HG03108 (cell line): ENCODE results near the gene ZFYVE27.

Source experiments
- ATAC-seq: cut with Tn5 transposase; IDR thresholded peaks from one replicate; pipeline ENCODE4 v1.9.1; 2021; ENCODE audit warnings: moderate library complexity; ENCODE audit not compliant: unreplicated experiment

ZFYVE27 gene

DNA sequence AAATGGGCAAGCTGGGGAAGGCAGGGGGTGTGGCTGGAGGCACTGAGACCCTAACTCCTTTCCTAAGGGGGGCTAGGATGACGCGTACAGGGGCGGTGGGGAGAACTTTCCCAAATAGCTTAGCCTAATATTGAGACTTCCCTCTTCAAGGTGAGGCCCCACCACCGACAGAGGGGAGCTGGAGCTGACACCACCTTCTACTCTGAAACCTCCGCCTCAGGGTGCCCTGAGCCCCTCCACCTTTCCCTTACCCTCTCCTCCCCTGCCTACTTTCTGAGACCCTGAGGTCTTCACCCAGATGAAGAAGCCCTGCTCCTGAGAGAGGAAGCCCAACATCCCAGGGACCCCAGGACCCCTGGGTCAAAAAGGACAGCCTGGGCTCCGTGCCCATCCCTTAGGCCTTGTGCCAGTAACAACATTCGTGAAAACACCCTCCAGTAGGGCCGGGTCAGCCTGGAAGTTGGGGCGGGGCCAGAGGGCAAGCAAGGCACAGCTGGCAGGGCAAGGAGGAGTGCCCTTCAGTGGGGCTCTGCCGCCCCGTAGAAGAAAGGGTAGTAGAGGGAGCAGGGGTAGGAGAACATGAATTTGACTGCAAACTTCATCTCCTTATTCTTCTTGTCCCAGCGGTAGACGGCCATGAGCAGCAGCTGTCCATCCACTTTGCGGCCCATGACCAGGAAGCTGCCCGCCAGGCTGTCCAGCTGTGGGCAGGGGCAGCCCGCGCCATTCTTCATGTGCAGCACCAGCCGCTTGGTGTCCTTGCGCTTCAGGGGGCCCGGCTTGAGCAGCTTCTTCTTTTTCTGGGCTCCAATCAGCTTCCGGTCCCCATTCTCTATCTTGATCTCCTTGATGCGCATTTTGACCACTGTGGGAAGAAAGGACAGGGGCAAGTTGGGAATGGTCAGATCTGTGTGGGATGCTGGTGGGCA is 30.3 kb downstream of the ZFYVE27 start:
- no peak for ATAC-seq

DNA sequence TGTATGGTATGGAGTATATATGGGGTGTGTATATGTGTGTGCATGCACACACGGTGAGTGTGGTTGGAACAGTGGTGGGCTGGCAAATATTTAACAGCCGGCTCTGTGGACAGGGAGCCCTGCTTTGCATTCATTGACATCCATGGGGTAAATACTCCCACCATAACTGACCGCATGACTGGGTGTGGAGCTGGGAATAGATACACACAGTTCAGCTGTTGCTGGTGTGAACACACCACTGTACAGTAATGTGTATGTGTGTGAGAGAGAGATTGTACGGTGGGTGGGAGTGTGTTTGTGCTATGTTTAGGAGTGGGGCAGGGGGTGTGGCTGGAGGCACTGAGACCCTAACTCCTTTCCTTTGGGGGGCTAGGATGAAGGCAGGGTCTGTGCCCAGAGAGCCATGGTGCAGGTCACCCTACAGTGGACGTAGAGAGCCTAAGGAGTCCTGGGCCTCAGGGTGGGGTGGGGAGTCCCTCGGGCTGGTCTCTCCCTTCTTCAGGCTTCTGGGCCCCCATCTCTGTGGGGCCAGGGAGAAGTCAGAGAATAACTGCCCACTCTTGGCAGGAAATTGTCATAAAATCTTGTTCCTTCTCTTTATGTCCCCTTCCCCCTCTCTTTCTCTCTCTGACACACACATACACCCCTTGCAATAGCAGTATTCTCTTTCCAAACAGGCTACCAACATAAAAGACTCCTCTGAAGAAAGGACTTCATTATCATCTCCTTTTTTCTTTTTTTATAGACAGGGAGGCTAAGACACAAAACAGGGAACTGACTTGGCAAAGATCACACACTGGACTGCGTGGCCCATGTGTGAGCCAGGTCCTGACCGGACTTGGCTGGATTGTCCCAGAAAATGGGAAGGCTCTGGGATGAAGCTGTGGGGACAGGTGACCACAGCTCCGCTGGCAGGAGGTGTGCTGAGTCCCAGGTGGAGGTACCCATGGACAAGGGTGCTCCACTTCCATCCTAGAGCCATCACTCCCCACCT is 31.7 kb downstream of the ZFYVE27 start:
- ATAC-seq, result no peak

GRCh38 chr10:97770255-97770654 is 33.3 kb downstream of the ZFYVE27 start:
- no peak for ATAC-seq

DNA sequence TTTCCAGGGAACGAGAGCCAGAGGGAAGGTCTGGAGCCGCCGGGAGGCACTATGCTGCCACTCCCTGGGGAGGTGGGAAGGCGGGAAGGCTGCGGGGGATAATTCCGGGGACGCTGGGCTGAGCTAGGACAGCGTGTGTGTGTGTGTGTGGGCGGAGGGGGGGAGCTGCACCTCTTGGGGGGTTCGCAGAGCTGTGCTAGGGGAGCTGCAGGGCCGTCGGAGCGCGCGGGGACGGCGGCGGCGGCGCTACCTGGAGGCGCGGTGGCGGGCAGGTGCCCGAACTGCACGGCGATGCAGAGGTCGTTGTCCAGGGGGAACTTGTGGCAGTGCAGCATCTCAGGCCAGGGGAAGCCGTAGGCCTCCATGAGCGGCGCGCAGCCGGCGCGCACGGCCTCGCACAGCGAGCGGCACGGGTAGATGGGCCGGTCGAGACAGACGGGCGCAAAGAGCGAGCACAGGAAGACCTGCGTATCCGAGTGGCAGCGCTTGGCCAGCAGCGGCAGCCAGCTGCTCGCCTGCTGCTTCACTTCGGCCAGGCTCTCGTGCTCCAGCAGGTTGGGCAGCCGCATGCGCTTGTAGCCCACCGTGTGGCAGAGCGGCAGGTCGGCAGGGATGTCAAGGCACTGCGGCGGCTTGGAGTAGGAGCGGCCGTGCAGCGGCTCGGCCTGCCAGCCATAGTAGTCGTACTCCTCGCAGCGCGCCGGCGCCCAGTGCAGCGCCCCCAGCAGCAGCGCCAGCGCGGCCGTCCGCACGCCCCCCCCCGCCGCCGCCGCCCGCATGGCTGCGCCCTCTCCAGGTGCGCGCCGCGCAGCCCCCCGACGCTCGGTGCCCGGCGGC is 34.3 kb downstream of the ZFYVE27 start:
- ATAC-seq, result no peak

DNA sequence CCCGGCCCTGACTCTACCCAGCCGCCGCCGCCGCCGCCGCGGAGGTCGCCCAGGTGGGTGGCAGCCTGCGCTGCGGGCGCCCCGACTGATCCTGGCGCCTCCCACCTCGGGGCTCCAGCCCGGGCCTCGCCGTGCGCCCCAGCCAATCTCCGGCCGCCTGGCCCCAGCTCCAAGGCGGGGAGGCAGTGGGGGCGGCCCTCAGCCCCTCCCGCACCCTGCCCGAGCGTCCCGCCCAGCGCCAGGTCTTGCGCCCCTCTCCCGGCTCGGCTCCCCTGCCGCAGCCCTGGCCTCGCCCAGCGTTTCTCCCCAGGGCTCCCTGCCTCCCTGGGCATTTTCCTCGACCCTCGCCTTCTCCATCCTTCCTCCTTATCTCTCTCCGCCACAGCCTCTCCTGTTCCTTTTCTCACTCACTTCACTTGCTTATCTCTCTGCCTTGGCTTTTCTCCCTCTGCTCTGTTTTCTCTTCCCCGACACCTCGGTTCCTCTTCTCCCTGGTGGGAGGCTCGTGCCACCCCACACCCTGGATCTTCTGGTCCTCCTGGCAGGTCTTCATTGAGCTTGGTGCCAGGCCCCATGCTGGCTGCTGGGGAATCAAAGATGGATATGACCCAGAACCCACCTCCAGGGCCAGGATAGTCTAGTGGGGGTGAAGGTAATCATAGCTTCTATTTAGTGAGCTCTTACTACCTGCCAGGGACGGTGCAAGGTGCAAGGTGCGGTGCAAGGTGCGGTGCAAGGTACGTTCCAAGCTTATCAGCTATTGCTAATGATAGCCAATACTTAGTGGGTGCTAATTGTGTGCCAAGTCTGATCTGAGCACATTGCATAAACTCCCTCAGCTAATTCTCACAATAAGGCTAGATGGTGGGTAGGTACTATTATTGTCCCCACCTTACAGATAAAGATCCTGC is 35.2 kb downstream of the ZFYVE27 start, which contains the start of gene SFRP5:
SFRP5 (minus strand) TSS at position 87 of the 911 bp plus-strand sequence. CDS start 166 bp downstream, outside the sequence.
- no peak for ATAC-seq

GRCh38 chr10:97773096-97773495 is 36.2 kb downstream of the ZFYVE27 start:
- no peak for ATAC-seq

DNA sequence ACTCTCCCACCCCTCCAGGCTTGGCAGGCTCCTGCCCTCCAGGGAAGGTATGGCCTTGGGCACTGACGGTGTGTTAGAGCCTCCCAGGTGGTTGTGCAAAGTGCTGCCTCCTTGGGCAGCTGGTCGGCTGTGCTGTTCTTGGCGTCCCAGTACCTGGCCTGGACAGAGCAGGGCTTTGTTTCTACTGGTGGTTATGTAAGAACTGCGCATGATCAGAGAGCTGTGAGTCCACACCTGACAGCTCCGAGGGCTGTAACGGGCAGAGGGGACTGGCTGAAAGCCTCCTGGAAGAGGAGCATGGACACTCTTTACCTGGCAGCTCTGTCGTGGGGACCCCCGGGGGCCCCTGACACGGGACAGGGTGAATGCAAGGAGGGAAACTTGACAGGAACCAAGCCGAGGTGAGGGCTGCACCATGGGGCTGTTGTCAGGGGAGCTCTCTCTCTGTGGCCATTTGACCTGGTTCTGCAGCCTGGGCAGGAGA is 37.9 kb downstream of the ZFYVE27 start:
- ATAC-seq, result no peak

- ATAC-seq, result no peak
Observed at GRCh38 chr10:97777143-97777542, 40.2 kb downstream of the ZFYVE27 start.

DNA sequence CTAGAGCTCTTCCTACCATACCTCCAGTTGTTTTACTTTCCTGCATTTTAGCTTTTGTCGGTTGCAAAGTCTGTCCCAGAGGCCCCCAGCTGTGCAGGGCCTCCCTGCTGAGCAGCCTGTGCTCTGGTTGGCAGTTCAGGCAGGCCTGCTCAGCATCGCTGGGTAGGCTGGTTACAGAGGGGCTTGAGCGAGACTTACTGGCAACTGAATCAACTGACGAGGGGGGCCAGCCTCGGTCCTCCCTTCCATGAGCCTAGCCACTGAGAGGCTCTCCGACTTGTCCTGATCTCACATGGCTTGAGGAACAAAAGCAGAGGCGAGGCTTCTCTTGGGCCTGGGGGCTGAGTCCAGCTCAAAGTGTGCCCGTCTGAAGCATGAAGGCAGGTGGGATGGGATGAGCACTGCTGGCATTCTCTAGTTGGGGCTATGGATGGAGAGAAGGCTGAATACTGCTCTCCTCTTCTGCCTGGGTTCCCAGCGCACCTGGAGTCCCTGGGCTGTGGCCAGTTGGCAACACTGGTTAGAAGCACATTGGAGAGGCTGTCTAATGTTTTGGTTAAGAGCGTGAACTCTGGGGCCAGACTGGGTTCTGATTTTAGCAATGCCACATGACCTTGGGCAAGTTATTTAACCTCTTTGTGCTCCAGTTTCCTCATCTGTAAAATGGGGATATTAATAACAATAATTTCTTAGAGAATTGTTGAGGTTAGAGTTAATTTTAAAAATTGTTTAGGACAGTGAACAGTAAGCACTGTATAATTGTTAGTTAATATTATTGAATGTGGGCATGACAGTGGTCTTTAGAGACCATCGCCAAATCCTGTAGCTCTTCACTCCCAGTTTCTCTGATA is 41.7 kb downstream of the ZFYVE27 start:
- no peak for ATAC-seq

DNA sequence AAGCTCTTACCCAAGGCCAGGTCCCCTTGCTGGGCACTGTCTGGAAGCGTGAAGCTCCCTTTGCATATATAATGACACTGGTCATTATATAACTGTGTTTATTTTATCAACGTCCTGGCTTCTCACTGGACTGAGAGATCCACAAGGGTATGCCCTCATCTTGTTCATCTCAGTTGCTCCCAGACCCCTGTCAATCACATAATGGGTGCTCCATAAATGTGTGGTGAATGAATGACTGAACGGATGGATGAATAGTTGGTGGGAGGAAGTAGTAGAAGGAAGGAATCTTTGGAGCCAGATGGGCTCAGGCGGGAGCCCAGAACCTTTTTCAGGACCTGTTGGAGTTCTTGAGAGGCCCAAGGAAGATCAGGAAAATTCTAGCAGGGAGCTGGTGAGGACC is 42.6 kb downstream of the ZFYVE27 start:
- no peak for ATAC-seq

DNA sequence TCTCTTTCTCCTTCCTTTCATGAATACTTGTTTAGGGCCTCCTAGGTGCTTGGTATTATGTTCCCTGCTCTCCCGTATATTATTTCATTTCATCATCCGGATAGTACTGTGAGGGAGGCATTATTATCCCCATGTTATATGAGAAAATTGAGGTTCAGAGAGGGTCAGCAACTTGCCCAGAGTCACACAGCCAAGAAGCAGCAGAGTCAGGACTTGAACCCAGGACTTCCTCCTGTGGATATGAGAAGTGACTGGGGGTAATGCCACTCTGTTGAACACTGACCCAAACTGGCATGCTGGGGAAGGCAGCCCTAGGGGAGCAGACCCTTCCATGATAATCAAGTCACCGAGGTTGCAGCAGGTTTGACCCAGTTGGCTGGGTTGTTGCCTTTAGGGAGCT is 43.0 kb downstream of the ZFYVE27 start:
- ATAC-seq, result no peak

- no peak for ATAC-seq
Observed at GRCh38 chr10:97780841-97781617, 44.1 kb downstream of the ZFYVE27 start.

DNA sequence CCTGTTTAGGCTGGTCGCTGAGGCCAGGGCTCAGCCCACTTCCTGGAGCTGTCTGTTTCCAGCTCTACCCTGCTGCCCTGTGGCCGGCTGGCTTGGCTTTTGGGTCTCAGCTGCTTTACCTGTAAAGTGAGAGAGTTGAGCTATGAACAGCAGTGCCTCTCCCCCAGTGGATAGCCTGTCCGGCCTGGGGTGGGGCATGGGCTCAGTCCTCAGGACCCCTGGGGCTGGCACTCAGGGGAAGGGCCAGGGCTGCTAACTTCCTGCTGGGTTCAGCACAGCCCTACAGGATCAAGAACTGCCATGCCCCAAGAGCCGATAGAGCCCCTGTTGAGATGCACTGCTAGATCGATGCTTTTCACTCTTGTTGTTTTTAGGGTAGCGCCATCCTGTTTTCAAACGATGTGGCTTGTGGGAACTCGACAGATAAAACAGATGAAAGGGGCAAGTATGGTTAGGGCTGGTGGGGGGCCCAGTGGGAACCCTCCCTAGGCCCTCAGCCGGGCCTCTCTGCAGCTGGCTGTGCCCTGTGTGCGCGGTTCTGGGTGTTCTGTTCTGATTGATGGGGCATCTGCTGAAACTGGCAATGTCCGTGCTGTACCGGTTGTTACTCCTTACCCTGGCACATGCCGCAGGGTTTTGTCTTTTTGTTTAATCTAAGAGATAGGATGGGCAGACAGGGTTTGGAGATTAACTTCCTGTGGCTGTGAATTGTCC is 44.8 kb downstream of the ZFYVE27 start:
- ATAC-seq, result no peak

- ATAC-seq, result no peak
Observed at GRCh38 chr10:97782455-97783228, 45.7 kb downstream of the ZFYVE27 start.

GRCh38 chr10:97784200-97784810 is 47.4 kb downstream of the ZFYVE27 start:
- ATAC-seq, result no peak

GRCh38 chr10:97785231-97785630 is 48.3 kb downstream of the ZFYVE27 start:
- no peak for ATAC-seq
